ENCODE results near the gene SPINK1. TPM values are rescaled to one million over a fixed set of nuclear protein-coding genes. Genes with fewer than 3 reads are reported as not detected.

The SPINK1 gene
- total RNA-seq, 1 experiment from 2014 or later: not detected

GRCh38 chr5:147821766-147822165 lies 9.7 kb downstream of the SPINK1 start:
- no peak overlapping the region for H3K4me3 ChIP-seq
- H3F3A ChIP-seq (ENCODE audit: insufficient read depth, low read depth): no peaks in the 10 kb centered on the region
- no peak for DNase-seq
- H3K4me1 ChIP-seq (replicated peaks; ENCODE audit: insufficient read depth): no peaks in the 10 kb centered on the region
- peaks cover 3% of the 10 kb centered on the region; the same call in 1 of the 2 replicates for H3K27me3 ChIP-seq (ENCODE audit: insufficient read depth, low read depth)
- no peaks in the 10 kb centered on the region for H4K20me1 ChIP-seq (ENCODE audit: insufficient read depth)
- no peak overlapping the region for H3K4me2 ChIP-seq
- TF ChIP-seq EZH2 (IDR thresholded peaks at IDR 0.05; ENCODE audit: low read depth) (no peak), CTCF (conservative IDR thresholded peaks at IDR 0.05) (no peak)
- ChIA-PET CTCF (no interaction called here), POLR2A (ENCODE audit: unreplicated experiment) (no interaction called here)
- no peaks in the 10 kb centered on the region; the same call in 1 of the 2 replicates for H3K9me2 ChIP-seq (ENCODE audit: insufficient read depth)
- H3K27ac ChIP-seq: no peak overlapping the region
- intact Hi-C loops (cut with micrococcal nuclease; ENCODE audit: unreplicated experiment): loop anchor here (1.0 to 2.0 kb wide), 2 partner anchors 55 to 193 kb away; no protein-coding TSS in a partner anchor
- H3K9me3 ChIP-seq (ENCODE audit: insufficient read depth, low read depth): no peaks in the 10 kb centered on the region
- H3K36me3 ChIP-seq (ENCODE audit: low read depth): no peaks in the 10 kb centered on the region
- no peak overlapping the region for H2AFZ ChIP-seq
- no TSS peak for BruUV-seq (replicated peaks)
- H3K79me2 ChIP-seq (ENCODE audit: low read depth): no peaks in the 10 kb centered on the region

GRCh38 chr5:147819261-147819770 lies 12.2 kb downstream of the SPINK1 start:
- no peaks in the 10 kb centered on the region for H3K36me3 ChIP-seq (ENCODE audit: low read depth)
- H2AFZ ChIP-seq: no peak overlapping the region; the same call in 1 of the 2 replicates
- no peaks in the 10 kb centered on the region for H3K79me2 ChIP-seq (ENCODE audit: low read depth)
- intact Hi-C loops (cut with micrococcal nuclease; ENCODE audit: unreplicated experiment): no loop called here
- ChIA-PET CTCF (no interaction called here), POLR2A (ENCODE audit: unreplicated experiment) (no interaction called here)
- H3K4me2 ChIP-seq: no peak overlapping the region
- H3K27me3 ChIP-seq (ENCODE audit: insufficient read depth, low read depth): no peaks in the 10 kb centered on the region; the same call in 1 of the 2 replicates
- H3K4me3 ChIP-seq: no peak overlapping the region
- H3K4me1 ChIP-seq (replicated peaks; ENCODE audit: insufficient read depth): no peaks in the 10 kb centered on the region
- no TSS peak for BruUV-seq (replicated peaks)
- no peaks in the 10 kb centered on the region; the same call in 1 of the 2 replicates for H3K9me2 ChIP-seq (ENCODE audit: insufficient read depth)
- DNase-seq: no peak
- H4K20me1 ChIP-seq (ENCODE audit: insufficient read depth): no peaks in the 10 kb centered on the region
- H3F3A ChIP-seq (ENCODE audit: insufficient read depth, low read depth): no peaks in the 10 kb centered on the region
- TF ChIP-seq CTCF (conservative IDR thresholded peaks at IDR 0.05): no peak
- H3K27ac ChIP-seq: no peak overlapping the region
- no peaks in the 10 kb centered on the region for H3K9me3 ChIP-seq (ENCODE audit: insufficient read depth, low read depth)

GRCh38 chr5:147818290-147818689 lies 13.2 kb downstream of the SPINK1 start:
- Histone ChIP-seq H3K4me3 (no peak overlapping the region), H3K4me1 (replicated peaks; ENCODE audit: insufficient read depth) (no peaks in the 10 kb centered on the region), H3K36me3 (ENCODE audit: low read depth) (no peaks in the 10 kb centered on the region), H4K20me1 (ENCODE audit: insufficient read depth) (no peaks in the 10 kb centered on the region), H3K9me3 (ENCODE audit: insufficient read depth, low read depth) (no peaks in the 10 kb centered on the region), H2AFZ (no peak overlapping the region), H3F3A (ENCODE audit: insufficient read depth, low read depth) (no peaks in the 10 kb centered on the region), H3K27me3 (ENCODE audit: insufficient read depth, low read depth) (no peaks in the 10 kb centered on the region), H3K9me2 (ENCODE audit: insufficient read depth) (no peaks in the 10 kb centered on the region; the same call in 1 of the 2 replicates), H3K27ac (no peak overlapping the region), H3K4me2 (no peak overlapping the region), H3K79me2 (ENCODE audit: low read depth) (no peaks in the 10 kb centered on the region)
- no peak for DNase-seq
- TF ChIP-seq EZH2 (IDR thresholded peaks at IDR 0.05; ENCODE audit: low read depth): no peak
- TF ChIP-seq CTCF (conservative IDR thresholded peaks at IDR 0.05): no peak
- CTCF ChIA-PET: no interaction called here
- intact Hi-C loops (cut with micrococcal nuclease; ENCODE audit: unreplicated experiment): no loop called here
- no TSS peak for BruUV-seq (replicated peaks)
- POLR2A ChIA-PET (ENCODE audit: unreplicated experiment): no interaction called here
